ENCODE results near the gene PRIMPOL.
"Not testable (repeated sequence)": the region's sequence is repeated elsewhere in the genome, so short reads cannot be mapped to it uniquely, and the experiment has no call there.

The PRIMPOL gene

GRCh38 chr4:184715526-184715925 lies 66.0 kb downstream of the PRIMPOL start:
- DNase-seq = no peak

- DNase-seq = no peak
These were observed 69.9 kb downstream of the PRIMPOL start for GRCh38 chr4:184719407-184719806.

- no peak for DNase-seq
These were observed 71.7 kb downstream of the PRIMPOL start for GRCh38 chr4:184721254-184721653.

GRCh38 chr4:184722798-184723197 lies 73.3 kb downstream of the PRIMPOL start:
- DNase-seq = no peak

- no peak for DNase-seq
These were observed 77.9 kb downstream of the PRIMPOL start for GRCh38 chr4:184727430-184727829.

GRCh38 chr4:184728858-184729257 lies 79.3 kb downstream of the PRIMPOL start:
- DNase-seq = no peak

GRCh38 chr4:184729946-184730345 lies 80.4 kb downstream of the PRIMPOL start:
- DNase-seq = no peak

- DNase-seq = no peak
These were observed 81.5 kb downstream of the PRIMPOL start for GRCh38 chr4:184731056-184731455.

GRCh38 chr4:184732126-184732525 lies 82.6 kb downstream of the PRIMPOL start:
- DNase-seq = no peak

- peak; percentile 97 for DNase-seq
These were observed 84.4 kb downstream of the PRIMPOL start, which contains the start of gene CENPU for GRCh38 chr4:184733654-184734524. TSS of gene CENPU (minus strand) at chr4:184734096. CDS start at chr4:184734062, 34 bp downstream.

- no peak for DNase-seq
These were observed 85.2 kb downstream of the PRIMPOL start for GRCh38 chr4:184734758-184735157.

- not testable (repeated sequence) for DNase-seq
These were observed 90.0 kb downstream of the PRIMPOL start for GRCh38 chr4:184739575-184739974.

- DNase-seq = no peak
These were observed 91.4 kb downstream of the PRIMPOL start for GRCh38 chr4:184740980-184741391.

GRCh38 chr4:184741651-184742050 lies 92.1 kb downstream of the PRIMPOL start:
- DNase-seq = not testable (repeated sequence)

GRCh38 chr4:184743650-184744049 lies 94.1 kb downstream of the PRIMPOL start:
- DNase-seq = no peak

- no peak for DNase-seq
These were observed 94.7 kb downstream of the PRIMPOL start for GRCh38 chr4:184744236-184744635.
